ENCODE measurements around the gene SECTM1.

GRCh38 chr17:82274134-82275020 lies 59.2 kb downstream of the SECTM1 start:
- TF ChIP-seq CTCF (conservative IDR thresholded peaks at IDR 0.05; ENCODE audit: low read depth in 2 of 2) (no peak), EZH2 (IDR thresholded peaks at IDR 0.05; ENCODE audit: low read depth, unreplicated experiment) (no peak), POLR2AphosphoS5 (IDR thresholded peaks at IDR 0.05; ENCODE audit: low read depth) (no peak), EZH2phosphoT487 (IDR thresholded peaks at IDR 0.05; ENCODE audit: unreplicated experiment) (no peak), STAT1 (IDR thresholded peaks at IDR 0.05; ENCODE audit: unreplicated experiment) (no peak), CREB1 (CRISPR knock-in tag; IDR thresholded peaks at IDR 0.05; ENCODE audit: low read depth) (no peak), REST (IDR thresholded peaks at IDR 0.05; ENCODE audit: unreplicated experiment) (no peak), ZNF114 (CRISPR knock-in tag; IDR thresholded peaks at IDR 0.05) (no peak), ETS1 (IDR thresholded peaks at IDR 0.05) (no peak)
